Hepatocyte (in vitro differentiated cells): ENCODE results near the gene CHD2.

Source experiments
- CTCF ChIP-seq: fragments of 200-600 bp; sonication (generic); IDR thresholded peaks from 2 replicates; pipeline ENCODE4 v1.5.1; 2016; ENCODE audit warnings: antibody characterized with exemption, mild to moderate bottlenecking; ENCODE audit not compliant: poor library complexity
- EZH2phosphoT487 ChIP-seq: fragments of 200-600 bp; sonication (generic); IDR thresholded peaks from one replicate; pipeline ENCODE4 v1.6.1; 2018; ENCODE audit warnings: antibody characterized with exemption, mild to moderate bottlenecking, low read depth, moderate library complexity; ENCODE audit not compliant: unreplicated experiment, severe bottlenecking

- TF ChIP-seq EZH2phosphoT487 (no peak), CTCF (no peak)
These were observed 17.4 kb upstream of the CHD2 start for GRCh38 chr15:92882697-92883162.
